B cell (primary cell): Measurements from ENCODE around the gene SLC12A7.

Experiments
- CTCF ChIP-seq: fragments of 200-600 bp; IDR thresholded peaks from one replicate; pipeline ENCODE4 v1.8.0; 2022; ENCODE audit warnings: antibody characterized with exemption, mild to moderate bottlenecking
- EZH2 ChIP-seq: IDR thresholded peaks from 2 replicates; pipeline ENCODE4 v1.6.1; 2012; ENCODE audit warnings: borderline replicate concordance, low read depth, mild to moderate bottlenecking, moderate library complexity, low read length; ENCODE audit not compliant: insufficient read depth, poor library complexity, severe bottlenecking

- TF ChIP-seq EZH2 (no peak), CTCF (no peak)
These were observed 59.8 kb downstream of the SLC12A7 start for GRCh38 chr5:1052076-1052475.
